Endodermal cell (in vitro differentiated cells): ENCODE results near the gene SMG7. TPM values are rescaled to one million over a fixed set of nuclear protein-coding genes. Genes with fewer than 3 reads are reported as not detected.

Experiments
- DNase-seq: peaks from one replicate; pipeline ENCODE4 v3.0.0-alpha.2; 2017
- H3K27ac ChIP-seq: 2 replicates; pipeline ENCODE4 v1.5.1; 2013; ENCODE audit warnings: mild to moderate bottlenecking, low read depth, low read length, moderate library complexity
- H3K27me3 ChIP-seq: 2 replicates; pipeline ENCODE4 v1.6.1; 2013; ENCODE audit warnings: mild to moderate bottlenecking, low read length, moderate library complexity; ENCODE audit not compliant: insufficient read depth, control insufficient read depth, poor library complexity, severe bottlenecking
- H3K36me3 ChIP-seq: 2 replicates; pipeline ENCODE4 v1.7.0; 2013; ENCODE audit warnings: mild to moderate bottlenecking, low read length, moderate library complexity; ENCODE audit not compliant: control insufficient read depth, insufficient read depth
- H3K4me1 ChIP-seq: one replicate; pipeline ENCODE4 v1.7.0; 2013; ENCODE audit warnings: low read length; ENCODE audit not compliant: control insufficient read depth, insufficient read depth
- H3K4me3 ChIP-seq: 2 replicates; pipeline ENCODE4 v1.5.1; 2013; ENCODE audit warnings: mild to moderate bottlenecking, low read length, moderate library complexity
- H3K9ac ChIP-seq: 2 replicates; pipeline ENCODE4 v1.6.1; 2013; ENCODE audit warnings: mild to moderate bottlenecking, low read length, moderate library complexity; ENCODE audit not compliant: poor library complexity, severe bottlenecking; ENCODE audit errors: extremely low read depth
- H3K9me3 ChIP-seq: 2 replicates; pipeline ENCODE4 v1.6.1; 2013; ENCODE audit warnings: mild to moderate bottlenecking, low read length, moderate library complexity; ENCODE audit not compliant: control insufficient read depth
- H3K27ac Mint-ChIP-seq: 2 replicates; pipeline ENCODE4 v1.8.0; 2020; ENCODE audit warnings: mixed read lengths
- H3K27me3 Mint-ChIP-seq: 2 replicates; pipeline ENCODE4 v1.8.0; 2021; ENCODE audit warnings: mild to moderate bottlenecking, mixed read lengths; ENCODE audit not compliant: insufficient read depth
- H3K36me3 Mint-ChIP-seq: 2 replicates; pipeline ENCODE4 v1.8.0; 2020; ENCODE audit warnings: low read depth, mixed read lengths
- H3K4me1 Mint-ChIP-seq: 2 replicates; pipeline ENCODE4 v1.8.0; 2020; ENCODE audit warnings: mixed read lengths
- H3K4me3 Mint-ChIP-seq: 2 replicates; pipeline ENCODE4 v1.8.0; 2020; ENCODE audit warnings: mild to moderate bottlenecking, moderate library complexity, mixed read lengths
- H3K9me3 Mint-ChIP-seq: 2 replicates; pipeline ENCODE4 v1.8.0; 2020; ENCODE audit warnings: mild to moderate bottlenecking, mixed read lengths
- CTCF ChIP-seq: fragments of 200-600 bp; sonication (generic); conservative IDR thresholded peaks from 2 replicates; pipeline ENCODE4 v1.5.0; 2021; ENCODE audit warnings: antibody characterized with exemption, mild to moderate bottlenecking
- WGBS, 2 experiments: methylation state at CpG; one replicate each; pipeline versions ENCODE4 v1.1.5 to v1.1.7; 2013; ENCODE audit warnings: missing lambda C conversion rate in 2 of 2, mixed read lengths in 1 of 2; ENCODE audit not compliant: insufficient coverage in 1 of 2, insufficient read length in 1 of 2; 5-methylcytosine and 5-hydroxymethylcytosine counted together
- total RNA-seq, 2 donors: library from RNA; stranded (reverse); fragmentation: NEBNext Ultra II Directional in 1 of 2; extraction: Animal tissue kit (Norgen Biotek cat#: 25700) in 1 of 2; gene quantifications; 2 replicates in 1 of 2; 3 replicates in 1 of 2; pipeline ENCODE4 v1.2.1, GENCODE V29; 2021

SMG7 gene
- total RNA-seq, 2 donors from 2014 or later: 60.5 to 75.9 TPM

- H3K4me1 ChIP-seq: peaks cover 7% of the 10 kb centered on the region
- Mint-ChIP-seq H3K27ac (no peak overlapping the region), H3K9me3 (no peaks in the 10 kb centered on the region), H3K36me3 (peaks cover 2% of the 10 kb centered on the region), H3K27me3 (no peaks in the 10 kb centered on the region), H3K4me3 (no peak overlapping the region), H3K4me1 (peaks cover 13% of the 10 kb centered on the region)
- no peak for TF ChIP-seq CTCF
- H3K9ac ChIP-seq: no peak overlapping the region
- no peaks in the 10 kb centered on the region for H3K27me3 ChIP-seq
- no peak overlapping the region for H3K27ac ChIP-seq
- peaks cover 15% of the 10 kb centered on the region for H3K36me3 ChIP-seq
- no peaks in the 10 kb centered on the region for H3K9me3 ChIP-seq
- DNase-seq: no peak
- H3K4me3 ChIP-seq: no peak overlapping the region
- 88% methylated on average over 1 of the region's 1 CpG; no CpG with 5 or more reads in 1 of the 2 experiments for WGBS, 2 experiments
These were observed 36.4 kb downstream of the SMG7 start for GRCh38 chr1:183508694-183509093.

- no peaks in the 10 kb centered on the region for H3K9me3 Mint-ChIP-seq
- H3K27ac Mint-ChIP-seq: no peak overlapping the region
- Histone ChIP-seq H3K4me1 (peaks cover 17% of the 10 kb centered on the region), H3K9me3 (no peaks in the 10 kb centered on the region), H3K27me3 (no peaks in the 10 kb centered on the region), H3K36me3 (peaks cover 16% of the 10 kb centered on the region), H3K27ac (no peak overlapping the region), H3K9ac (no peak overlapping the region), H3K4me3 (no peak overlapping the region)
- H3K4me3 Mint-ChIP-seq: no peak overlapping the region
- no peaks in the 10 kb centered on the region for H3K27me3 Mint-ChIP-seq
- peaks cover 45% of the 10 kb centered on the region for H3K4me1 Mint-ChIP-seq
- WGBS, 2 experiments: 84% methylated on average over 2 of the region's 2 CpGs; no CpG with 5 or more reads in 1 of the 2 experiments
- DNase-seq: no peak
- TF ChIP-seq CTCF: no peak
- peaks cover 3% of the 10 kb centered on the region for H3K36me3 Mint-ChIP-seq
These were observed 40.2 kb downstream of the SMG7 start for GRCh38 chr1:183512450-183512849.

GRCh38 chr1:183514235-183514634, 41.9 kb downstream of the SMG7 start:
- DNase-seq: no peak
- WGBS, 2 experiments: 82% methylated on average over 1 of the region's 1 CpG; no CpG with 5 or more reads in 1 of the 2 experiments
- Histone ChIP-seq H3K4me3 (peak overlapping the region; percentile 65), H3K27me3 (no peaks in the 10 kb centered on the region), H3K4me1 (peaks cover 19% of the 10 kb centered on the region), H3K36me3 (peaks cover 29% of the 10 kb centered on the region), H3K9me3 (no peaks in the 10 kb centered on the region), H3K27ac (no peak overlapping the region), H3K9ac (peak overlapping the region; percentile 39)
- Mint-ChIP-seq H3K9me3 (no peaks in the 10 kb centered on the region), H3K4me1 (peaks cover 53% of the 10 kb centered on the region), H3K4me3 (no peak overlapping the region), H3K36me3 (peaks cover 16% of the 10 kb centered on the region), H3K27me3 (no peaks in the 10 kb centered on the region), H3K27ac (no peak overlapping the region)
- TF ChIP-seq CTCF: no peak
